Measurements from ENCODE around the gene ETFA.

Gene ETFA

GRCh38 chr15:76311100-76311953 lies at the start of gene ETFA:
ETFA (minus strand) TSS chr15:76311469; CDS start chr15:76311388, 81 bp downstream.
- peak; percentile 87 to 88 for DNase-seq (ENCODE audit: low spot score in 2 of 2)
- Mint-ChIP-seq H3K4me1 (peaks cover 23% of the 10 kb centered on the region), H3K36me3 (no peaks in the 10 kb centered on the region), H3K9me3 (no peaks in the 10 kb centered on the region), H3K27me3 (no peaks in the 10 kb centered on the region), H3K27ac (peak within 1 kb of the TSS; percentile 87), H3K4me3 (peak within 1 kb of the TSS; percentile 89)
- ATAC-seq (ENCODE audit: low read depth) = peak; percentile 97

- peaks cover 11% of the 10 kb centered on the region for H3K36me3 Mint-ChIP-seq
- H3K4me1 Mint-ChIP-seq = no peaks in the 10 kb centered on the region
- no peaks in the 10 kb centered on the region for H3K27me3 Mint-ChIP-seq
- no peak overlapping the region for H3K27ac Mint-ChIP-seq
- no peak overlapping the region for H3K4me3 Mint-ChIP-seq
- H3K9me3 Mint-ChIP-seq = no peaks in the 10 kb centered on the region
- DNase-seq (ENCODE audit: low spot score in 2 of 2) (no peak), ATAC-seq (ENCODE audit: low read depth) (no peak)
These were observed 49.1 kb upstream of the ETFA start for GRCh38 chr15:76360416-76360815.

DNA sequence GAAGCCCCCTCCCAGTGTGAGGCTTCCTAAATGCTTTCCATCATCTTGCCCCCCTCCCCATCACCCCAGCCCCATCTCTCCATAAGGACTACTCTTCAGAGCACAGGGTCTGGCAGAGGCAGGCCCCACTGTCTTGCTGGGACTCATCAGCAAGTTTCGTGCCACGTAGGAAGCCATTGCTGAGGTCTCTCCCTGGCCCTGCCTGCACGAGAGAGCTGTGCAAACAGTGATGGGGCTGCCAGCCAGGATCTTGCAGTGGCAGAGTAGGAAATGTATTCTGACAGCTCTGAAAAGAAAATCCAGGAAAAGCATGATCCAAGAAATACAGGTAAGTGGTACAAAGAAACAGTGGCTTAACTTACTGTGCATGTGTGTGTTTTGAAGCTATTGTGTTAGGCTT lies 47.9 kb upstream of the ETFA start:
- DNase-seq (ENCODE audit: low spot score in 2 of 2) (no peak), ATAC-seq (ENCODE audit: low read depth) (no peak)

GRCh38 chr15:76358453-76358852 lies 47.2 kb upstream of the ETFA start:
- Mint-ChIP-seq H3K4me1 (no peaks in the 10 kb centered on the region), H3K9me3 (no peaks in the 10 kb centered on the region), H3K27ac (no peak overlapping the region), H3K4me3 (no peak overlapping the region), H3K36me3 (peaks cover 9% of the 10 kb centered on the region), H3K27me3 (no peaks in the 10 kb centered on the region)
- no peak for ATAC-seq (ENCODE audit: low read depth)
- no peak for DNase-seq (ENCODE audit: low spot score in 2 of 2)

More for the DNA sequence above, 47.9 kb upstream of the ETFA start:
- H3K27me3 Mint-ChIP-seq = no peaks in the 10 kb centered on the region
- no peak overlapping the region for H3K4me3 Mint-ChIP-seq
- peaks cover 9% of the 10 kb centered on the region for H3K36me3 Mint-ChIP-seq
- H3K4me1 Mint-ChIP-seq = no peaks in the 10 kb centered on the region
- no peaks in the 10 kb centered on the region for H3K9me3 Mint-ChIP-seq
- no peak overlapping the region for H3K27ac Mint-ChIP-seq

- no peaks in the 10 kb centered on the region for H3K27me3 Mint-ChIP-seq
- H3K9me3 Mint-ChIP-seq = no peaks in the 10 kb centered on the region
- DNase-seq (ENCODE audit: low spot score in 2 of 2) (no peak), ATAC-seq (ENCODE audit: low read depth) (no peak)
- H3K4me1 Mint-ChIP-seq = no peaks in the 10 kb centered on the region
- peaks cover 9% of the 10 kb centered on the region for H3K36me3 Mint-ChIP-seq
- H3K4me3 Mint-ChIP-seq = no peak overlapping the region
- H3K27ac Mint-ChIP-seq = no peak overlapping the region
These were observed 43.7 kb upstream of the ETFA start for GRCh38 chr15:76354823-76355440.

DNA sequence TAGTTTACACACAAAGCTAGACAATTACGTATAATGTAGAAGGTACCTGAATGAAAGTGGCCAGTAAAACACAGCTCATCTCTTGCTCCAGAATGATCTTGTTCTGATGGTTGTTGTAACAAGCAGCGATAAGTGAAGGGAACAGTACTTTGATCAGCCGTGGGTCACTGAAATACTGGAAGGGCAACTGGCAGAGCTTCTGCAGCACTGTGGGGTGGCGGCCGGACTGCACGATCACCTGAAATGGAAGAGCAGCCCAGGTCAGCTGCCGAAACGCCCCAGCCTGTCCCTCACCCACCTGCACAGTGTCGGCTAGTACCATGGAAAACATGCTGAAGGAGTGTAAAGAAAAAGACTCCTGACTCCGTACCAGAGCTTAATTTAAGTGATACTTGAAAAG lies 42.6 kb upstream of the ETFA start:
- H3K27ac Mint-ChIP-seq = no peak overlapping the region
- ATAC-seq (ENCODE audit: low read depth) = no peak
- no peaks in the 10 kb centered on the region for H3K4me1 Mint-ChIP-seq

DNA sequence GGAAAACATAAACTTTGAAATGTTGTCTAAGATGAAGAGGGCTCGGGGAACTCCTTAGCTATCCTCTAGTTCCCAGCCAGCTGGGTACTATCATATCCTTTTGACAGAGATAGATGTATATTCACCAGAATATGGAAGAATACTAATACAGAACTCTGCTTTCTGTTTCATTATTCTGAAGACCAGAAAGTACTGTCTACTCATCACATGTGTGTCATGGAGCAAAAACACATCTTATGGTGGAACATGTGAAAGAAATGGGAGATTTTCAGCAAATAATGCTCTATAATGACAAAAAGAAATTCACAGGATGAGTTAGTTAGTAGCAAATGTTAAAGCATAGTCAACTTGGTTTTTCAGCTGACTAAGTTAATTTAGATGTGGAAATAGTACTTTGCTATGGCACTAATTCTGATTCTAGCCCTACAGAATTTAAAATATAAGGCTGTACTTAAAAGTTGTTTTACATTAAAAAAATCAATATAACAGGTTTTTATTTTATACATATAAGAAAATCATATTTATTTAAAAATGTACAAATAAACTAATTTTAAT lies 41.8 kb upstream of the ETFA start:
- no peak overlapping the region for H3K4me3 Mint-ChIP-seq
- H3K36me3 Mint-ChIP-seq = peaks cover 9% of the 10 kb centered on the region
- H3K27me3 Mint-ChIP-seq = no peaks in the 10 kb centered on the region
- no peaks in the 10 kb centered on the region for H3K9me3 Mint-ChIP-seq
- DNase-seq (ENCODE audit: low spot score in 2 of 2) (no peak), ATAC-seq (ENCODE audit: low read depth) (no peak)
- no peaks in the 10 kb centered on the region for H3K4me1 Mint-ChIP-seq
- no peak overlapping the region for H3K27ac Mint-ChIP-seq

More for the DNA sequence above, 42.6 kb upstream of the ETFA start:
- Mint-ChIP-seq H3K27me3 (no peaks in the 10 kb centered on the region), H3K4me3 (no peak overlapping the region), H3K9me3 (no peaks in the 10 kb centered on the region), H3K36me3 (peaks cover 7% of the 10 kb centered on the region)
- no peak for DNase-seq (ENCODE audit: low spot score in 2 of 2)

- H3K27me3 Mint-ChIP-seq = peaks cover 9% of the 10 kb centered on the region
- H3K4me1 Mint-ChIP-seq = peaks cover 7% of the 10 kb centered on the region
- peaks cover 9% of the 10 kb centered on the region for H3K36me3 Mint-ChIP-seq
- no peak for DNase-seq (ENCODE audit: low spot score in 2 of 2)
- no peak overlapping the region for H3K4me3 Mint-ChIP-seq
- H3K27ac Mint-ChIP-seq = no peak overlapping the region
- no peak for ATAC-seq (ENCODE audit: low read depth)
- no peaks in the 10 kb centered on the region for H3K9me3 Mint-ChIP-seq
These were observed 38.2 kb upstream of the ETFA start for GRCh38 chr15:76349301-76350070.

- DNase-seq (ENCODE audit: low spot score in 2 of 2) (no peak), ATAC-seq (ENCODE audit: low read depth) (no peak)
- peaks cover 15% of the 10 kb centered on the region for H3K27me3 Mint-ChIP-seq
- H3K27ac Mint-ChIP-seq = no peak overlapping the region
- H3K4me3 Mint-ChIP-seq = no peak overlapping the region
- peaks cover 8% of the 10 kb centered on the region for H3K36me3 Mint-ChIP-seq
- no peaks in the 10 kb centered on the region for H3K9me3 Mint-ChIP-seq
- peaks cover 9% of the 10 kb centered on the region for H3K4me1 Mint-ChIP-seq
These were observed 36.3 kb upstream of the ETFA start for GRCh38 chr15:76347482-76348055.

GRCh38 chr15:76346669-76347481 lies 35.6 kb upstream of the ETFA start:
- Mint-ChIP-seq H3K27me3 (peaks cover 15% of the 10 kb centered on the region), H3K36me3 (peaks cover 4% of the 10 kb centered on the region), H3K4me3 (peak overlapping the region; percentile 78), H3K4me1 (peaks cover 11% of the 10 kb centered on the region), H3K27ac (no peak overlapping the region), H3K9me3 (no peaks in the 10 kb centered on the region)
- peak in 1 of 2 donors; percentile 28 for DNase-seq (ENCODE audit: low spot score in 2 of 2)
- peak; percentile 22 for ATAC-seq (ENCODE audit: low read depth)

DNA sequence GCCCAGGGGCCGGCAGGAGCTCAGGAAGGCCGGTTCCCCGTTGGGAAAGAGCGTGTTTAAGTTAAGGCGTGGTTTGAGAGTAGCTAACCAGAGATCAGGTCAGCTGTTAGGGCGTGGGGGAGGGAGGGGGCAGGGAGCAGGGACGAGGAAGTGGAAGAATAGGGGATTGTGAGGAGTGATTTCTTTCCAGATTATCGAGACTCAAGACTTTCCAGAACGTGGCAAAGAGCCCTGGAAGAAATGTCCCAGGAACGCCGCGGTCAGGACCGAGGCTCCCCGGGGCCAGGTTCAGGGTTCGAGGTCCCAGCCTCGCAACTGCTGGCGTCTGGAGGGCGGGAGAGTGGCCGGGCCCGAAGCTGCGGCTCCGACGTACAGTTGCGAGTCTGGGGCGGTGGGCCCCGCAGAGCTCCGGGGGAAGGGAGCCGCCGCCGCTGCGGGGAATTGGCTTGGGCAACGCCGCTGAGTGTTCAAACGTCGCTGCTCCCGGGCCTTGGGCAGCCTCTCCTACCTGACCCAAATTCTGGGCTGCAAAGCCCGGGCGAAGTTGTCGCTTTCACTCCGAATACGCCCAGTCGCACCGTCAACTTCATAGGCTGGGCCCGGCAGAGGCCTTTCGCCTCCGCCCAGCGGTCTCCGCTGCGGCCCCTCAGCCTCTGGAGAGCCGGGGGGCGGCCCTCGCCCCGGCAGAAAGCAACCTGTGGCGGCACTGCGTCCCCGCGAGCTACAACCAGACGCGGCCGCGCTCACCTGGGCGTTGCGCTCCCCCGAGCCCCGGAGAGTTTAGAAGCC lies 34.8 kb upstream of the ETFA start:
- Mint-ChIP-seq H3K4me3 (peak overlapping the region; percentile 78), H3K27me3 (peaks cover 20% of the 10 kb centered on the region), H3K4me1 (peaks cover 16% of the 10 kb centered on the region), H3K9me3 (no peaks in the 10 kb centered on the region), H3K27ac (peak overlapping the region; percentile 22), H3K36me3 (peaks cover 4% of the 10 kb centered on the region)
- DNase-seq (ENCODE audit: low spot score in 2 of 2) (peak in 1 of 2 donors; percentile 54), ATAC-seq (ENCODE audit: low read depth) (peak; percentile 46)

- Mint-ChIP-seq H3K27me3 (peaks cover 21% of the 10 kb centered on the region), H3K4me3 (peak overlapping the region; percentile 78), H3K27ac (peak overlapping the region; percentile 22), H3K4me1 (peaks cover 19% of the 10 kb centered on the region), H3K9me3 (no peaks in the 10 kb centered on the region), H3K36me3 (peaks cover 4% of the 10 kb centered on the region)
- no peak for DNase-seq (ENCODE audit: low spot score in 2 of 2)
- ATAC-seq (ENCODE audit: low read depth) = no peak
These were observed 34.3 kb upstream of the ETFA start for GRCh38 chr15:76345583-76345879.
